GM19035 (cell line): ENCODE measurements around the gene VEZT.
"Not testable (repeated sequence)": the region's sequence is repeated elsewhere in the genome, so short reads cannot be mapped to it uniquely, and the experiment has no call there.

Experiments
- ATAC-seq: cut with Tn5 transposase; IDR thresholded peaks from one replicate; pipeline ENCODE4 v1.9.1; 2021; ENCODE audit not compliant: unreplicated experiment

Gene VEZT

DNA sequence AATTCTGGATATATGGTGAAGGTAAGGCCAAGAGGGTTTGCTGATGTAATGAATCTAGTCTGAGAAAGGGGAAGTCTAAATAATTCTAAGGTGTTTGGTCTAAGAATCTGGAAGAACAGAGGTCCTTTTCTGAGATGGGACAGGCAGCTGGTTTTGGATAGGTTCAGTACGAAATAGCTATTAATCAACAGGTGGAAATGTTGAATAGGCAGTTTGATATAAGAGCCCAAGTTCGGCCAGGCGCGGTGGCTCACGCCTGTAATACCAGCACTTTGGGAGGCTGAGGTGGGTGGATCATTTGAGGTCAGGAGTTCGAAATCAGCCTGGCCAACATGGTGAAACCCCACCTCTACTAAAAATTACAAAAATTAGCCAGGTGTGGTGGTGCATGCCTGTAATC lies 97.1 kb downstream of the VEZT start:
- ATAC-seq = not testable (repeated sequence)

DNA sequence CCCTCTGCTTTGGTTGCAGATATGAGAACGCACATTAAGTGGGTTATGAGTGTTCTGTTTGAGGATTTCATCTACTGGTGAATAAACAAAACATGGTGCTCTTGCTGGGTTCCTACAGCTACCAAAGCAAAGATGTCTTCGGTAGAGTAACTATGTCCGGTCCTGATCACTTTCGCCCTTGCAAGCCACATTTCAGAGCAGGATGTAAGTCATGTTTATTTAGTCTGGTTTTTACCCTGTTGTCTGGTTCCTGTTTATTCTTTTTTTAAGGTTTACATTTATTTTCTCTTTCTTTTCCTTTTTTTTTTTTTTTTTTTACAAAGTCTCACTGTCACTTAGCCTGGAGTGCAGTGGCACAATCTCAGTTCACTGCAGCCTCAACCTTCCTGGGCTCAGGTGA lies 99.2 kb downstream of the VEZT start:
- no peak for ATAC-seq

DNA sequence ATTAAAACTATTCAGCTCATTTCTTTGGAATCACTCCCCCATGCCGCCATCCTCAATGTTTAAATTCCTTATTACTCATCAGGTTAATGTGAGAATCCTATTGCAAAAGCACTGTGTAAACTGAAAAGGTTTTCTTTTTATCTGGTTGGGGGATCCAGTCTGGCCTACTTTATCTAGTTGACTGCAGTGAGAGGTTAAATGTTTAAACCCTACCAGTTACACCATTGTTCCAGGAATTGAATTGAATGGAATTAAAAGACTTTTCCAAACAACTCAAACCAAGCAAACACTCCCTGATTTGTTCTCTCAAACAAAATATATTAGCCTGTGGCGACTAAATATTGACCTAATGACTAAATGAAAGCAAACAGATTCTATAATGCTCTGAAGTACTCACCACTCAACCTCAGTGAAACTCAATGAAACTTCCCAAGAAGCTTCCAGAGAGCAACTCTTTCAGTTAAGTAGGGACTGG lies 100.5 kb downstream of the VEZT start:
- no peak for ATAC-seq

DNA sequence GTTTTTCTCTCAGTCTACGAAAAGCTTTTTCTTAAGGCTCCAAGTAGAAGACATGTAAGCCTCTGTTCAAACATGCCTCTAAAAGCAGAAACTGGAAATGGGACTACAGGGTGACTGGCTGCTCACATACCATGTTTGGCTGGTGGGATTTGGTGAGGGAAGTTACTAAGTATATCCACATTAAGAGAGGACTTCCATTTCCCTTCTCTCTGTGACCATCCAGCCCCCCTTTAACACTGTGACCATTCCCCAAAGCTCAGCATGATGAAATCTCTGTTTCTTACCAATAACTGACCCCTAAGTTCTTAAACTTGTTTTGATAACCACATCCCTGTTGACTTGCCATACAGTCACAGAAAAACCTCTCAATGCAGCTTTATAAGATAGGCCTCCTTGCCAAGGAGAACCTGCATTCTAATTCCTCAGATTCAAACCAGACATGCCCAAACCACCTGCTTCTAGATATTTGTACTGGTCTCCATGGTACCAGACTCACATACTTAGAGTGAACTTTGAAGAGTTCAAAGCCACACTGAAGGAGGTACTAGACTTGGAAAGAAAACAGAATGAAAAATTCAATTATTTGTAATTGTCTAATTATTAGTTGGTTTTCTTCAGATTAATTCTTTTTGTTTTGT lies 102.2 kb downstream of the VEZT start:
- ATAC-seq = no peak

DNA sequence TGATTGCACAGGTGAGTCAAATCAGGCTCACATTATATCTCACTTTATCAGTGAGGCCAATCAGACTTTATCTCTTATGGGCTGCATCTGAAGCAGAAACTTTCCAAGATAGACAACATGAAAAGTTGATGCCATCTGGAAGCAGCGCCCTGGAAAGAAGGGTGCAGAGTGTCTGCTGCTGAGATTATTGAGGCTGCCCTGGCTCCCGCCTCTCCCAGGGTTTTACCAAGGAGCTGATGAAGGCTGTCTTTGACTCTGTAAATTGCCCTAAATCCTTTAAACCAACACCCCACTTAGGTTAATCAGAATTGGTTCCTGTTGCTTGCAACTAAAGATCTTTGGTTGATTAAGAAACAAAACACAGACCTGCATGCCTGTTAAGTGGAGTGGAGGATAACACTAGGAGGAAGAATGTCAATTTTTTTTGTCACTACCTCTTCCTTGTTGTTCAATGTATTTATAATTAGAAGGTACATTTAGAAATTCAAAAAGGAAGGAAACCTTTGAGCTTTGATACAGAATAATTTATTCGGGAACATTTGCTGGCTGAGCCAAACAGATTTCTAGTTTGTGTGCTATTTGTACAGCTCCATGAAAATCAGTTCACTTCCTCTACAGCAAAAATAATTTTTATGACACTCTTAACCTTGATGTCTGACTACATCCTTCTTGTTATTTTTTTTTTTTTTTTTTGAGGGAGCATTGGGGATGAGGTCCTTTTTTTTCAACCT lies 104.1 kb downstream of the VEZT start:
- ATAC-seq = no peak

DNA sequence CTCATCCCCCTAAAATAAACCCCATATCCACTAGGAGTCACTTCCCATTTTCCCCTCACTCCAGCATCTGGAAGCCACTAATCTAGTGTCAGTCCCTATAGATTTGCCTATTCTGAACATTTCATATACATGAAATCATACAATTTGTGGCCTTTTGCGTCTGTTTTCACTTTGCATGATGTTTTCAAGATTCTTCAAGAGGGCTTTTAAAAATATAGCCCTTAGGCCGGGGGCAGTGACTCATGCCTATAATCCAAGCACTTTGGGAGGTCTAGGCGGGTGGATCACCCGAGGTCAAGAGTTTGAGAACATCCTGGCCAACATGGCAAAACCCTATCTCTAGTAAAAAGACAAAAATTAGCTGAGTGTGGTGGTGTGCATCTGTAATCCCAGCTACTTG lies 104.7 kb downstream of the VEZT start:
- no peak for ATAC-seq

DNA sequence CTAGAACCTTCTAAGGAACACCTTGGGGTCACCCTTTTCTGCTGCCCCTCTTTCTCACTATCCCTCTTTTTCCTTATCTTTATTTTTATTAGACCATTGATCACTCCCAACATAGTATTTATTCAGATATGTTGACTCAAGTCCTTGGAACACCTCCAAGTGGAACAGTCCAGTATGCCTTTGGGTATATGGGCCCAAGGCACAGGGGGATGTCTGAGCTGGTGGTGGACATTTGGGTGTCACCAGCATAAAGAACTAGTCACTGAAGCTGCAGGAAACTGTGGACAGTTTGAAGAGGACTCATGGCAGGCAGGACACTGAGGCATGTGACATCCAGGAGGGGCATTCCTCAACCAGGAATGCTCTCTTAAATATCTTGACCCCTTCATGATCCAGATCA lies 105.6 kb downstream of the VEZT start:
- ATAC-seq = no peak

DNA sequence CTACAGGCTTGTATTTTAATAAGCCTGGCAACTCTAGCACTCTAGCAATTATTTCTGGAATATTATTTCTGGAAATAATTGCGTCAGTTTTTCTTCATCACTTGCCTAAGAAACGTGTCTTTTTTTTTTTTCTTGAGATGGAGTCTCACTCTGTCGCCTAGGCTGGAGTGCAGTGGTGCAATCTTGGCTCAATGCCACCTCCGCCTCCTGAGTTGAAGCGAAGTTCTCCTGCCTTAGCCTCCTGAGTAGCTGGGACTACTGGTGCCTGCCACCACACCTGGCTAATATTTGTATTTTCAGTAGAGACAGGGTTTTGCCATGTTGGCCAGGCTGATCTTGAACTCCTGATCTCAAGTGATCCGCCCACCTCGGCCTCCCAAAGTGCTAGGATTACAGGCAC lies 106.6 kb downstream of the VEZT start:
- ATAC-seq = not testable (repeated sequence)

DNA sequence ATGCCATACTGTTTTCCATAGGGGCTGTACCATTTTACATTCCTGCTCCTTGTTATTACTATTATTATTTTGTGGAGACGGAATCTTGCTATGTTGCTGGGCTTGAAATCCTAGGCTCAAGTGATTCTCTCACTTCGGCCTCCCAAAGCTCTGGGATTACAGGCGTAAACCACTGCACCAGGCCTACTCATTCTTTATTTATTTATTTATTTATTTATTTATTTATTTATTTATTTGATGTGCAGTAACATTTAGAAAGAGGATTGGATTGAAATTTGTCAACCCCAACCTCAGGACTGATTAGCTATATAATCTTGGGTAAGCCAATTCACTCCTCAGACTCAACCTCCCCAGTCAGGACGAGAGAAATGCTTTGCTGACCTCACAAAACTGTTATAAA lies 107.9 kb downstream of the VEZT start:
- no peak for ATAC-seq

DNA sequence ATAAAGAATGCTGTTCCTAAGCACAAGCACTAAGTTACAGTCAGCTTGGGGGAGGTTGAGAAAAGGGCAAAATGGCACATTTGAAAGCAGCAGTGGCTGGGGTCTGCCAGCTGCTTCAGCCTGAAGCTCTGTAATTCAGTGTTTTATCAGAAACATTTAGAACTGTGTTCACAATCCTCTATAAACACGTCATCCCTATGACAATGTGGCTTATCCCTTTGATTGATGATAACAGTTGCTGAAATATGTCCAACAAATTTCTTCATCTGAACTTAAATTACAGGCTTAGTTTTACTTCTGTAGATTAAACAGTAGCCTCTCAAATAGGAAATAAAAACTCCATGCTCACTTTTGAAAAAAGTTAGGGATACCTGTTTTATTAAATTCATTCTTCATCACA lies 108.8 kb downstream of the VEZT start:
- ATAC-seq = no peak

DNA sequence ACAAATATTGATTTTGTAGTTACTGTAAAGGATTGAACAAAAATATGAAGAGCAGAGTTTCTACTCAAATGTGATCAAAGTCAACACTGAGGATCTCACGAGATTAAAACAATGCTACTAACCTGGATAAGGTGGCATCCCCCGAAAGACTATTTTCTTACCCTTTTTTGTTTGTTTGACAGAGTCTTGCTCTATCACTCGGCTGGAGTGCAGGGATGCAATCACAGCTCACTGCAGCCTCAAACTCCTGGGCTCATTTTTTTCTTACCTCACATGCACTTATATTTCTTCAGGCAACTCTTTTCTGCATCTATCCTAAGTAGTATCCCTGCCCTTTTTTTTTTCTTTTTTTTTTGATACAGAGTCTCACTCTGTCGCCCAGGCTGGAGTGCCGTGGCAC lies 109.2 kb downstream of the VEZT start:
- no peak for ATAC-seq

DNA sequence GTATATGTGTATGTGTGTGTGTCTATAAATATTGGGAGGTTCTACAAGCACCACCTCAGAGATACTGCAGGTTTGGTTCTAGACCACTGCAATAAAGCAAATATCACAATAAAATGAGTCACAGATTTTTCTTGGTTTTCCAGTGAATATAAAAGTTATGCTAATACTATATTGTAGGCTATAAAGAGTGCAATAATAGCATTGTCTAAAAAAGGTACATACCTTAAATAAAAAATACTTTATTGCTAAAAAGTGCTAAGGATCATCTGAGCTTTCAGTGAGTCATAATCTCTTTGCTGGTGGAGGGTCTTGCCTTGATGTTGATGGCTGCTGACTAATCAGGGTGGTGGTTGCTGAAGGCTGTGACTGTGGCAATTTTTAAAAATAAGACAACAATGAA lies 111.1 kb downstream of the VEZT start:
- no peak for ATAC-seq

DNA sequence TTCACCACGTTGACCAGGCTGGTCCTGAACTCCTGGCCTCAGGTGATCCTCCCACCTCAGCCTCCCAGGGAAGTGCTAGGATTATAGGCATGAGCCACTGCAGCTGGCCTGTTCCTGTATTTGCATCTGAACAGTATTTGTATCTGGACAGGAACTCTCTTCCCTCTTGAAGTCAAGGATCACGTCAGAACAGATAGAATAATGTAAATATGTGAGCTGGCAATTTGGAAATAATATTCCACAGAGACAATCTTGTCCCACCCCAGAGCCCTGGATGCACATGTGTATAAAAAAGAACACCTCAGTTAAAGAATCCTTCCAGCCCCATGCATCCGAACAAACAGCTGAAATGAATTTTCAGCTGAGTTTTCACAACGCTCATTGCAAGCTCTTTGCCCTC lies 118.3 kb downstream of the VEZT start:
- ATAC-seq = no peak

DNA sequence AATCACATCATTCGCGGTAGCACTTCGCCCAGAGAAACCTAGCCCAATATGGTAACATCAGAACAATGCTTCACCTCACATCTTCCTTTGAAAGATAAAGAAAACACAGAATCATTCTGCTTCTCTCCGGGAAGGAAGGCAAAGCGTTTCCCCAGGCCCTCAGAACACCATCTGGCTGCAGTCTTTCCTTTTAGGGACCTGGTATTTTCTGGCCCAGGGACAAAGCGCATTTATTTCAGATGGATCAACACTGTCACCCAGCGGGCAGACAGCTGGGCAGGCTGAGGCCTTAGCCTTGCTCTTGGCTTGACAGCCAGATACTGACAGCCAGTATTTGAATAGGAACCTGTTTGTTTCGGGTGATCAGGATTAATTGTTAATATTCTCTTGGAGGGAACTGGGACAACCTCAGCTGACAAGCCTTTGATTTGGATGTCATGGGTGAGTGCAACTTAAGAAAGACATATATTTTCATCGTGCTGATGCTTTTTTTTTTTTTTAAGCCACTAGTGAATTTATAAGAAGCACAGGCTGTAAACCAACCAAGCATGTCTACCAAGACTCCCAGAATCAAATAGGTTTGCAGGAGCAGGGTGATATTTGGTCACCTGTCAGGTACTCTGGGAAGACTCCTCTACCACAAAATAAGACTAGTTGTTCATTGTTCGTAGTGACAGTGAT lies 118.9 kb downstream of the VEZT start:
- ATAC-seq = no peak

DNA sequence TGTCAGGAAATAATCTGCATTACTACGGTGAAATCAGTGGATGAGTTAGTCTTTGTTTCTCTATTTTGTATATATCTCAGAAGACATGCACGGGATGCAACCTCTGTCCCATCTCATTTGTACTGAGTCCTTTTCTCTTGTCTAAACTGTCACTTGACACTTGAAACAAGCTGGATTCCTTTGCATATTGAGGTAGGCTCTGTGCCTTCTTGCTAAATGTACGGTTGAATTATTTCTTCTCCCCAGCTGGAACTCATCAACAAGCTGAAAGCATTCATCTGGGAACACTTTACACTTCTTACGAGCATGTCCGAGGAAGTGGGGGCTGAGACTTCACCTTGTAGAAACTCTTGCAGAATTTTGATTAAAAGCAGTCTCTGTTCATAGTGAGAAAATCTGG lies 119.5 kb downstream of the VEZT start:
- ATAC-seq = no peak

DNA sequence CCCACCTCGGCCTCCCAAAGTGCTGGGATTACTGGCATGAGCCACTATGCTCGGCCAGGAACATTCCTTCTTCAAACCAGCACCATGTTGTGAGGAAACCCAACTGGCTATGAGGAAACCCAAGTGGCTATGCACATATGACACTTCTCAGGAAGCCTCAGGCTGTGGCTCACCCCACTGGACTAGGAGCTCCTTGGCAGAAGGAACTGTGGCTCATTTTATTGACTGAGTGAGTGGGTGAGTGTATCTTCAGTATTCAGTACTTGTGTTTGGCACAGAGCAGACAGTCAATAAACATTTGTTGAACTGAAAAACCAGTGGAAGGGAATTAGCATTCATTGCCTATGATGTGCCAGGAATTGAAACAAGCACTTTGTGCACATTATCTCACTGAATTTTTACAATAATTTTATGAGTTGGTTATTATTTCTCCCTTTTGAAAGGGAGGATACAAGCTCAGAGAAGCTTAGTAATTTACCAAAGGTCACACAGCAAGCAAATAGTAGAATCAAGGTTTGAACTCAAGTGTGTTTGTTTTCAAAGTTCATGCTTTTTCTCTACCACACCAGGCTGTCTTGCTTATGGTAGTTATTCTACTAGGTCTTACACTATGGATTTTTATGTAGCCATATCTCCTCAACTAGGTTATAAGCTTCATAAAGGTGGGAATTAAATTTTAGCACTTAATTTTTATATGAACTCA lies 121.6 kb downstream of the VEZT start:
- no peak for ATAC-seq

DNA sequence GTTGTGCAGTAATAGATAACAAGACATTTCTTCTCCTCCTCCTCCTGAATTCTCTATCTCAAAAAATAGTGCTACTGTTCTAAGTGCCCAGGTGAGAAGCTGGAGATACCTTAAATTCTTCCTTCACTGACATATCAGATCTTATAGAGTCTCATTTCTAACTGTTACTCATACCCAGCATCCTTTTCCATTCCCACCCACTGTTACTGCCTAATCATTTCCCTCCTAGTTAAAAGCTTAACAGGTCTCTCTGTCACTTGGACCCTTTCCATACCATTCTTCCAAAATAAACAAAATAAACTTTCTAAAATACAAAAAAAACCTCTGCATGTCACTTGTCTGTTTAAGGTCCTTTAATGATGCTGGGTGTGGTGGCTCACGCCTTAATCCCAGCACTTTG lies 124.4 kb downstream of the VEZT start:
- ATAC-seq = no peak

DNA sequence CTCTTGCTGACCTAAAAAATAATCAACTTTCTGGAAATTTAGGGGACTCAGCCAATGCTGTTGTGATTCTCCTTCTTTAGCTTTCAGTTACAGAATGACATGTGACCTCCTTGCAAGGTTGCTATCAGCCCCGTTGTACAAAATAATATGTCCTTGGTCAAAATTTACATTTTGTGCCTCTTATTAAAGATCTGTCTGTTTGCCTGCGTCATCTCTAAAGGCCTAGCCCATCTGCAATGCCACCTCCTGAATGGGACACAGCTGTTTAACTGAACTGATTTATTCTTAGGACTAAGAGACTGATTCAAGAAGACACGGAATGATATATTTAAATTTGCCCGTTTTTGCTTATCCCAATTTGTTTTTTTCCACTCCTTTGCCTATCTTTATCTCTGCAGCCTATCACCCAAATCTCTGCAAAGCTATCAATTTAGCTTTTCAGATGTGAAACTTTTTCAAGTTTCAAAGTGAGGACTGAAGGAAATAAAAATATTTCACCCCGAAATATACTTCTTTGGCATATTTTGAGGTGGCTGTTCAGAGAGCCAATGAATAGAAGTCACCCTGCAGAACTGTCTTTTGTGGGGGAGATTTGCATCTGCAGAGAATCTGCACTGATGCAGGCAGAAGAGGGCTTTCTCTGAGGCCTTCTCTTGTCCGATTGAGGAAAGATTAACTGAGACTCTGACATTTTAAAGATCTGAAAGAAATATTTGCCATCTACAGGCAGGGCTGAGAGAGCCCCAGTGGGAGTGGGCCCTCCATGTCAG lies 126.0 kb downstream of the VEZT start:
- ATAC-seq = no peak

DNA sequence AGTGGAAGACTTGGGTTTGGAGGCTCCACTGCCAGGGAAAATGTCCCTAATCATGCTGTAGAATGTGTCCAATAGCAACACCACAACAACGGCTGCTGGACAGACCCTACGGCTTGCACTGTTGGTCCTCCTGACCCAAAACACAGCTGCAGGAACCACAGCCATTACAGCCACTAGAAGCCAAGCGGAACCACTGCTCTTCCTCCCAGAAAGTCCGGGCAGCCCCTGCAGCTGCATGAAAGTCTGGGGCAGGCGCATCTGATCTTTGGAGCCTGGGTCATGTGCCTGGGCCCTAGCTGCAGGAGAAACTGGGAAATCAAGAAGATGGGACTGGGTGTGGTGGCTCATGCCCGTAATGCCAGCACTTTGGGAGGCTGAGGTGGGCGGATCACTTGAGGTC lies 131.7 kb downstream of the VEZT start:
- no peak for ATAC-seq

DNA sequence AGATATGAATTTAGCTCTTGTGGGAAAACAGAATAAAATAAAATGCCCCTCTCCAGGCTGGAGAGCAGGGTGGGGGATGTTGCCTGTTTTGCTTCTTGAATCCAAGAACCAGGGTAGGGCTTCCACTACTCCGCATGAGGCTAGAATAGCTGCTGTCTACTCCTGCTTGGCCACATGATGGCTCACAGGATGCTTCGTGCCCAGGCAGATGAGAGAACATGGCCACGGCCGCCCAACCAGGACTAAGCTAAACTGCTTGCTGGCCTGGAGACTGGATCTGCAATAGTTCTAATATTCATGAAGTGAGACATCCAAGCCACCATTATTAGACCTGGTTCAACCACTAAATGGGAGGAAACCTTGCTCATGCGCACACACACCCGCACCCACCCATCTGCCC lies 134.1 kb downstream of the VEZT start:
- ATAC-seq = no peak
